ENCODE results near the gene G3BP1.
"Not testable (repeated sequence)": the region's sequence is repeated elsewhere in the genome, so short reads cannot be mapped to it uniquely, and the experiment has no call there.

The G3BP1 gene

GRCh38 chr5:151771259-151772028, at the start of gene G3BP1:
TSS of gene G3BP1 (plus strand) at chr5:151771954. CDS start at chr5:151786621, 14,667 bp downstream.
- peak; percentile 91 to 100 for DNase-seq (ENCODE audit: low read depth in 1 of 2, low spot score in 1 of 2)

GRCh38 chr5:151722546-151722945, 49.2 kb upstream of the G3BP1 start:
- DNase-seq (ENCODE audit: low read depth in 1 of 2, low spot score in 1 of 2) = no peak

- no peak for DNase-seq (ENCODE audit: low read depth in 1 of 2, low spot score in 1 of 2)
Observed at GRCh38 chr5:151724360-151724759, 47.4 kb upstream of the G3BP1 start.

DNA sequence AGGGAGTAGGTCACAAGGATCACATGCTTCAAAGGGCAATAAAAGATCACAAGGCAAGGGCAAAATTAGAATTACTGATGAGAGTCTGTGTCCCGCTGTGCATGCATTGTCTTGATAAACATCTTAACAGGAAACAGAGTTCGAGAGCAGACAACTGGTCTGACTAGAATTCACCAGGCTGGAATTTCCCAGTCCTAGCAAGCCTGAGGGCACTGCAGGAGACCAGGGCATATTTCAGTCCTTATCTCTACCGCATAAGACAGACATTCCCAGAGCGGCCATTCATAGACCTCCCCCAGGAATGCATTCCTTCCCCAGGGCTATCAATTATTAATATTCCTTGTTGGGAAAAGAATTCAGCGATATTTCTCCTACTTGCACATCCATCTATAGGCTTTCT, 42.2 kb upstream of the G3BP1 start:
- not testable (repeated sequence) for DNase-seq (ENCODE audit: low read depth in 1 of 2, low spot score in 1 of 2)

GRCh38 chr5:151730381-151730780, 41.4 kb upstream of the G3BP1 start:
- DNase-seq (ENCODE audit: low read depth in 1 of 2, low spot score in 1 of 2) = no peak

DNA sequence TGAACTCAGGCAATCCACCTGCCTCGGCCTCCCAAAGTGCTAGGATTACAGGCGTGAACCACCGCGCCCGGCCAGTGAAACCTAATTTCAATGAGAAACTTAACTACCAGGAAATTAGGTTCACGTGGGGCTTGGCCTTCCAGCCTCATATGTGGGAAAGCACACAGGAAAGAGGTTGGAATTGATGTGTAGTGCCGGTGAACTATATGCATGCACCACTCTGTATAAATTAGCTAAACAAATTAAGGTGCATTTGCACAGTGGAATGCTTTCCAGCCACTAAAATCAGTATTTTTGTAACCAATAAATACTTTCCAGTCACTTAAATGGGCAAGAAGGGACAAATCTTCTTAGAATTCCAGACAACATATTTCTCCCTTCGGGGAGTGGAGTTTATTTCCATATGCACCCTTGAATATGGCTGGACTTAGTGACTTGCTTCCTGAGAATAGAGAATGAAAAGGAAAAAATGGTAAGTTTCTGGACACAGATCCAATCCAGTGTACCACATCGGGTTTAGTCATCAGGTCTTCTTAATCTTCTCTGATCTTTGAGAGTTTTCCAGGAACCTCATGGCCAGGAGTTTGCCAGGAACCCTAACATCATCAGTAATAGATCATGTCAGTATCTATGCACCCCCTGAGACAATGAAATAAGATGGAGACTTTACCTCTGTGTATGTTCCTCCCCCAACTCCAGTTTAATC, 38.2 kb upstream of the G3BP1 start:
- DNase-seq (ENCODE audit: low read depth in 1 of 2, low spot score in 1 of 2) = no peak

GRCh38 chr5:151734064-151734408, 37.7 kb upstream of the G3BP1 start:
- no peak for DNase-seq (ENCODE audit: low read depth in 1 of 2, low spot score in 1 of 2)

- DNase-seq (ENCODE audit: low read depth in 1 of 2, low spot score in 1 of 2) = no peak
Observed at GRCh38 chr5:151735646-151736045, 36.1 kb upstream of the G3BP1 start.

- DNase-seq (ENCODE audit: low read depth in 1 of 2, low spot score in 1 of 2) = no peak
Observed at GRCh38 chr5:151737431-151737830, 34.3 kb upstream of the G3BP1 start.

GRCh38 chr5:151738125-151738848, 33.5 kb upstream of the G3BP1 start:
- no peak for DNase-seq (ENCODE audit: low read depth in 1 of 2, low spot score in 1 of 2)

GRCh38 chr5:151739395-151739794, 32.4 kb upstream of the G3BP1 start:
- DNase-seq (ENCODE audit: low read depth in 1 of 2, low spot score in 1 of 2) = no peak

- no peak for DNase-seq (ENCODE audit: low read depth in 1 of 2, low spot score in 1 of 2)
Observed at GRCh38 chr5:151739939-151740335, 31.8 kb upstream of the G3BP1 start.

GRCh38 chr5:151740336-151740942, 31.3 kb upstream of the G3BP1 start:
- peak in 1 of 2 donors; percentile 42 for DNase-seq (ENCODE audit: low read depth in 1 of 2, low spot score in 1 of 2)

- DNase-seq (ENCODE audit: low read depth in 1 of 2, low spot score in 1 of 2) = no peak
Observed at GRCh38 chr5:151740958-151741373, 30.8 kb upstream of the G3BP1 start.

DNA sequence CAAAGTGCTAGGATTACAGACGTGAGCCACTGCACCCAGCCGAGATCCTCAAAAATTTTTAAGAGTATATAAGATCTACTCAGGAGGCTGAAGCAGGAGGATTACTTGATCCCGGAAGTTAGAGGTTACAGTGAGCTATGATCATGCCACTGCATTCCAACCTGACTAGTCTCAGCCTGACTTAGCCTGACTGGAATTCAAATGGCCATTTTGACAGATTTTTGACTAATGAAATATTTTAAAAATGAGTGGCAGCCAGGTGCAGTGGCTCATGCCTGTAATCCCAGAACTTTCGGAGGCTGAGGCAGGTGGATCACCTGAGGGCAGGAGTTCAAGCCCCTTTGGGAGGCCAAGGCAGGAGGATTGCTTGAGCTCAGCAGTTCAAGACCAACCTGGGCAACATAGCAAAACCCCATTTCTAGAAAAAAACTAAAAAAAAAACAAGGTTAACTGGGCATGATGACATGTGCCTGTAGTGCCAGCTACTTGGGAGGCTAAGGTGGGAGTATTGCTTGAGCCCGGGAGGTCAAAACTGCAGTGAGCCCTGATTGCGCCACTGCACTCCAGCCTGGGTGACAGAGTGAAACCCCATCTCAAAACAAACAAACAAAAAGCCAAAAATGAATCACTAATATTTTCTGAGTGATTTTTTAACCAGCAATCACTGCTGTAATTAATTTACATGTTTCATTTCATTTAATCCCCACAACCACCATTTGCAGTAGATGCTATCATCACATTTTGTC, 29.9 kb upstream of the G3BP1 start:
- DNase-seq (ENCODE audit: low read depth in 1 of 2, low spot score in 1 of 2) = no peak

DNA sequence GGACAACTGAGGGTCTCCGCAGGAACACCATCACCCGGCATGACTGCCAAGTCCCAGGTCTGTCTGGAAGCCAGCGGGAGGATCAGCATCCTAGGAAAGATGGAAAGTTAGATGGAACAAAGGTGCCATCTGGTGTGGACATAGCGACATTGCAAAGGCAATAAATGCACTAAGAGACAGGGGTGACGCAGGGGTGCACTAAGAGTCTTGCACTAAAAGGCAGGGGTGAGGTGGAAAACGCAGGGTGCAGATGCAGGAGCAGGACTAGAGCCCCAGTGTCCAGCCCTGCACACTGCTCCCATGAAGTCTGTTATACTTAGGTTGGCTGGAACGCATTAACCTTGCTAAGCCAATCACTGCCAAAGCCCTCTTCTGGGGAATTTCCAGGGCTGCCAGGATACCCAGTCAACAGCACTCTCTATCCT, 28.9 kb upstream of the G3BP1 start:
- DNase-seq (ENCODE audit: low read depth in 1 of 2, low spot score in 1 of 2) = no peak

- no peak for DNase-seq (ENCODE audit: low read depth in 1 of 2, low spot score in 1 of 2)
Observed at GRCh38 chr5:151743530-151743929, 28.2 kb upstream of the G3BP1 start.

GRCh38 chr5:151745071-151745705, 26.6 kb upstream of the G3BP1 start:
- no peak for DNase-seq (ENCODE audit: low read depth in 1 of 2, low spot score in 1 of 2)

DNA sequence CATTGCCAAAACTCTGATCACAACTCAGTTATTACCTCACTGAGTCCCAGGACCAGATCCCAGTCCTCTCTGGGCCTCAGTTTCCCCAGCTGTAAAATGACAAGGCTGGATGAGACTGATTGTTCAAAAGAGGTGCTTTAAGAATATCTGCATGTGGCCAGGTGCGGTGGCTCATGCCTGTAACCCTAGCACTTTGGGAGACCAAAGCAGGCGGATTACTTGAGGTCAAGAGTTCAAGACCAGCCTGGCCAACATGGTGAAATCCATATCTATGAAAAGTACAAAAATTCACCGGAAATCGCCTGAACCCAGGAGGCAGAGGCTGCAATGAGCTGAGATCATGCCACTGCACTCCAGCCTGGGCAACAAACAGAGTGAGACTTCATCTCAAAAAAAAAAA, 21.6 kb upstream of the G3BP1 start:
- DNase-seq (ENCODE audit: low read depth in 1 of 2, low spot score in 1 of 2) = no peak

GRCh38 chr5:151751091-151751490, 20.7 kb upstream of the G3BP1 start:
- DNase-seq (ENCODE audit: low read depth in 1 of 2, low spot score in 1 of 2) = no peak
